NCI-H128 (cell line): ENCODE results near the gene PRKAR1B.

Experiments used
- DNase-seq: peaks from one replicate; lab custom pipeline; 2025; ENCODE audit not compliant: unreplicated experiment; lab: John Stamatoyannopoulos, UW

The PRKAR1B gene

DNA sequence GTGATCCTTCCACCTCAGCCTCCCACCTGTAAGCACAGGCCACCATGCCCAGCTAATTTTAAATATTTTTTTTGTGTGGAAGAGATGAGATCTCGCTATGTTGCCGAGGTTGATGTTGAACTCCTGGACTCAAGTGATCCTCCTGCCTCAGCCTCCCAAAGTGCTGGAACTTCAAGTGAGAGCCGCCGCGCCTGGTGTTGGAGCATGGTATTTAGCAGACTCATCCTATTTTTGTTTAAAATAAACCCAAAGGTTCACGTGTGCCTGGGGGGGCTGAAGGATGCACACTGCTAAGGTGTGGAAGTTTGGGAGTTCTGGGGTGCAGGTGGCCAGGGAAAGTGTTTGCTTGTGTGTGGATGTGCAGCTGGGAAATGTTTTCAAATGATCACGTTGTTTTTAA is 225.6 kb downstream of the PRKAR1B start:
- DNase-seq, result no peak

GRCh38 chr7:500521-501420 is 226.3 kb downstream of the PRKAR1B start:
- DNase-seq, result no peak

DNA sequence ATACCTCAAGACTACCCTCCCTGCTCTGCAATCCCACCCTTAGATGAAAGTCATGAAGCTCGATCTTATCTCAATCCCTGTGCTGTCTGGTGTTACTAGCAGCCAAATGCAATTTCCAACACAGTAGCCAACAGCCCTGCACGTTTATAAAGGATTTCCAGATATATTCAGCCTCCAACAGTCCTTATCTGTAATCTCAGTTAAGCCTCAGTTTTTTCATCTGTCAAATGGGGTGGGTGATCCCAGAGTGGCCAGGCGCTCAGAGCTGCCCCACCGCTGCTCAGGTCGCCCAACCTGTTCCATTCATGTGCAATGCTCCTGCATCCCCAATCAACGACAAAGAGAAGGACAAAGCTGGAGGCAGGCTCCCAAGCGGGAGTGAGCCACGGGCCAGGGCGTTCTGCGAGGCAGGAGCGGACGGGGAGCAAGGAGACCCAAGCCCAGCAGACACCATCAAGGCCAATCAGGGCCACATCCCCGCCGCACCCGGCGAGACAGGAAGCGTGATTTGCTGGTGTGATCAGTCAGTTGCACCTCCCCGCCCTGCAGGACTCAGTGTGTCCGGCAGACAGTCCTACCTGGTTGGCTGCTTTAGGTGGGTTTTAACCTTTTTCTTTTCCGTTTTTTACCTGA is 227.1 kb downstream of the PRKAR1B start:
- DNase-seq, result no peak
